ENCODE results near the gene CAMK1D.
A peak's percentile ranks its signal among the peaks of the same experiment; 100 is the strongest.
"Not testable (repeated sequence)": the region's sequence is repeated elsewhere in the genome, so short reads cannot be mapped to it uniquely, and the experiment has no call there.

CAMK1D gene

GRCh38 chr10:12701696-12702095 is 352.3 kb downstream of the CAMK1D start:
- no peak for DNase-seq (ENCODE audit: low spot score)

- DNase-seq (ENCODE audit: low spot score), result no peak
Observed at GRCh38 chr10:12702215-12702770, 352.9 kb downstream of the CAMK1D start.

- no peak for DNase-seq (ENCODE audit: low spot score)
Observed at GRCh38 chr10:12703126-12703525, 353.8 kb downstream of the CAMK1D start.

GRCh38 chr10:12703813-12704212 is 354.5 kb downstream of the CAMK1D start:
- DNase-seq (ENCODE audit: low spot score), result no peak

GRCh38 chr10:12704488-12704887 is 355.1 kb downstream of the CAMK1D start:
- DNase-seq (ENCODE audit: low spot score), result no peak

GRCh38 chr10:12705943-12706342 is 356.6 kb downstream of the CAMK1D start:
- DNase-seq (ENCODE audit: low spot score), result no peak

- DNase-seq (ENCODE audit: low spot score), result peak; percentile 53
Observed at GRCh38 chr10:12707461-12708185, 358.3 kb downstream of the CAMK1D start.

- DNase-seq (ENCODE audit: low spot score), result no peak
Observed at GRCh38 chr10:12709000-12709401, 359.7 kb downstream of the CAMK1D start.

- no peak for DNase-seq (ENCODE audit: low spot score)
Observed at GRCh38 chr10:12709521-12709963, 360.2 kb downstream of the CAMK1D start.

GRCh38 chr10:12710157-12710556 is 360.8 kb downstream of the CAMK1D start:
- DNase-seq (ENCODE audit: low spot score), result no peak

GRCh38 chr10:12710594-12711349 is 361.4 kb downstream of the CAMK1D start:
- DNase-seq (ENCODE audit: low spot score), result peak; percentile 88

GRCh38 chr10:12711350-12711708 is 362.0 kb downstream of the CAMK1D start:
- DNase-seq (ENCODE audit: low spot score), result no peak

- DNase-seq (ENCODE audit: low spot score), result no peak
Observed at GRCh38 chr10:12712293-12712983, 363.1 kb downstream of the CAMK1D start.

- not testable (repeated sequence) for DNase-seq (ENCODE audit: low spot score)
Observed at GRCh38 chr10:12712984-12713316, 363.6 kb downstream of the CAMK1D start.

- no peak for DNase-seq (ENCODE audit: low spot score)
Observed at GRCh38 chr10:12716042-12716441, 366.7 kb downstream of the CAMK1D start.

GRCh38 chr10:12717981-12718707 is 368.8 kb downstream of the CAMK1D start:
- DNase-seq (ENCODE audit: low spot score), result peak; percentile 40

- DNase-seq (ENCODE audit: low spot score), result no peak
Observed at GRCh38 chr10:12719365-12719764, 370.0 kb downstream of the CAMK1D start.

- DNase-seq (ENCODE audit: low spot score), result peak; percentile 62
Observed at GRCh38 chr10:12720217-12720981, 371.1 kb downstream of the CAMK1D start.

- no peak for DNase-seq (ENCODE audit: low spot score)
Observed at GRCh38 chr10:12721334-12721733, 372.0 kb downstream of the CAMK1D start.

- no peak for DNase-seq (ENCODE audit: low spot score)
Observed at GRCh38 chr10:12723220-12723619, 373.9 kb downstream of the CAMK1D start.
